Activated T-helper 17 cell treated with anti-CD3 and anti-CD28 coated beads, Interleukin-2, amount 50 U/mL, for 72 hours (primary cell): ENCODE measurements around the gene ITIH6. TPM values are rescaled to one million over a fixed set of nuclear protein-coding genes. Genes with fewer than 3 reads are reported as not detected.
"Not testable (repeated sequence)": the region's sequence is repeated elsewhere in the genome, so short reads cannot be mapped to it uniquely, and the experiment has no call there.

Experiments
- ATAC-seq: fragments of 150-1000 bp; cut with Tn5 transposase; replicated peaks from 2 replicates; pipeline ENCODE4 v1.10.0; 2021; ENCODE audit warnings: mild to moderate bottlenecking, moderate library complexity
- H3K27ac Mint-ChIP-seq: one replicate; pipeline ENCODE4 v1.8.0; 2022; ENCODE audit warnings: mixed read lengths
- H3K27me3 Mint-ChIP-seq: one replicate; pipeline ENCODE4 v1.8.0; 2022; ENCODE audit warnings: mixed read lengths
- H3K36me3 Mint-ChIP-seq: one replicate; pipeline ENCODE4 v1.8.0; 2022; ENCODE audit warnings: low read depth, mild to moderate bottlenecking, mixed read lengths
- H3K4me1 Mint-ChIP-seq: one replicate; pipeline ENCODE4 v1.8.0; 2022; ENCODE audit warnings: mixed read lengths
- H3K4me3 Mint-ChIP-seq: one replicate; pipeline ENCODE4 v1.8.0; 2022; ENCODE audit warnings: mild to moderate bottlenecking, mixed read lengths
- H3K9me3 Mint-ChIP-seq: one replicate; pipeline ENCODE4 v1.8.0; 2022; ENCODE audit warnings: mixed read lengths
- total RNA-seq, 2 donors: library from RNA; stranded (reverse); gene quantifications; one replicate each; pipeline ENCODE4 v1.2.3, GENCODE V29; 2022

ITIH6 gene
- total RNA-seq, 2 donors from 2014 or later, result not detected

- ATAC-seq, result no peak
- Mint-ChIP-seq H3K9me3 (no peaks in the 10 kb centered on the region), H3K4me3 (no peak overlapping the region), H3K27ac (no peak overlapping the region), H3K36me3 (peaks cover 28% of the 10 kb centered on the region), H3K4me1 (no peaks in the 10 kb centered on the region), H3K27me3 (no peaks in the 10 kb centered on the region)
These were observed 20.2 kb upstream of the ITIH6 start for GRCh38 chrX:54818221-54818620.

DNA sequence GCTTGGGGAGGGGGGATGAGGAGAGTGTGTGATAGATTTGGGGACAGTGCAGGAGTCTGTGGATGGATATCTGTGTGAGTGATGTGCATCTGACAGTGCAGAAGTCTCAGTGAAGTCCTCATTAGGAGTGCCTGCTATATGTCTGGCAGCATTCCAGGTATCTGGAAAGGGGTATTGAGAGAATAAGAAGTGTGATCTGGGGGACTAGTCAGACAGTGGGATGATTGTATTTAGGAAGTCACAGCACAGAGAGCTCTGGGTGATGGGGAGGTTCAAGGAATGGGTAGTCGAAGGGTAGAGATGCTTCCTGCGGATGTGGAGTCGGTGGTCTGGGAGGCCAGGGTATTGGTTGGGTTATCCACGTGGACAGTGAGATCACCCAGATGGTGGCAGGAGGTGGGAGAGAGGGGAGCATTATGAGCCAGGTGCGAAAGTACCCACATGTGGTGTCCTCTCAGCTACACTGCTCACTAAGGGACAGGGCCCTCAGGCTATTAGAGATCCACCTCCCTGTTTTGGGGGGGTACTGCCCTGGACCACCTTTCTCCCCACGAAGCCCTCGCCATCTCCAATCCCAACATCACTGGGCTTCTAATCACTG, 19.3 kb upstream of the ITIH6 start:
- Mint-ChIP-seq H3K4me3 (no peak overlapping the region), H3K36me3 (peaks cover 37% of the 10 kb centered on the region), H3K27me3 (no peaks in the 10 kb centered on the region), H3K4me1 (no peaks in the 10 kb centered on the region), H3K27ac (no peak overlapping the region), H3K9me3 (no peaks in the 10 kb centered on the region)
- ATAC-seq, result no peak

DNA sequence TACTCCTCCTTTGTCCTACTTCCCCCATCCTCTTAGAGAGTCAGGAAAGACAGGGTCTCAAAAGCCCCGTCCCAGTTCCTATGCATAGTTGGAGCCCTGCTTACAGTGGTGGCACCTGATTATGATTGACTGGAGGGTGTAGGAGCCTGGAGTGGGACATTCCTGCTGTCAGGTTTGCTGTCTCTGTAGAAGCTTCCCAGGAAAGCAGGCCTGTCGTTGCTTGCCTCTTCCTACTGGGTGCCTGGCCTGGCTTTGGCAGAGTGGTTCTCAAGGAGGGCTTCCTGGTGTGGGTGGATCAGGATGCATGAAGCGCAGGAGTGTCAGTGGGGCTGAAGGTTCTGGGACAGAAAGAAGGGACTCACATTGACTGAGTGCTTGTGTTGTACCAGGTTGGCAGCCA, 14.3 kb upstream of the ITIH6 start:
- H3K9me3 Mint-ChIP-seq, result no peaks in the 10 kb centered on the region
- H3K27ac Mint-ChIP-seq, result no peak overlapping the region
- no peaks in the 10 kb centered on the region for H3K27me3 Mint-ChIP-seq
- peaks cover 9% of the 10 kb centered on the region for H3K4me1 Mint-ChIP-seq
- H3K4me3 Mint-ChIP-seq, result no peak overlapping the region
- H3K36me3 Mint-ChIP-seq, result peaks cover 67% of the 10 kb centered on the region
- ATAC-seq, result no peak

- H3K4me1 Mint-ChIP-seq, result peaks cover 9% of the 10 kb centered on the region
- H3K4me3 Mint-ChIP-seq, result peak overlapping the region; percentile 12
- H3K27ac Mint-ChIP-seq, result no peak overlapping the region
These were observed 13.3 kb upstream of the ITIH6 start for GRCh38 chrX:54811301-54811885.

DNA sequence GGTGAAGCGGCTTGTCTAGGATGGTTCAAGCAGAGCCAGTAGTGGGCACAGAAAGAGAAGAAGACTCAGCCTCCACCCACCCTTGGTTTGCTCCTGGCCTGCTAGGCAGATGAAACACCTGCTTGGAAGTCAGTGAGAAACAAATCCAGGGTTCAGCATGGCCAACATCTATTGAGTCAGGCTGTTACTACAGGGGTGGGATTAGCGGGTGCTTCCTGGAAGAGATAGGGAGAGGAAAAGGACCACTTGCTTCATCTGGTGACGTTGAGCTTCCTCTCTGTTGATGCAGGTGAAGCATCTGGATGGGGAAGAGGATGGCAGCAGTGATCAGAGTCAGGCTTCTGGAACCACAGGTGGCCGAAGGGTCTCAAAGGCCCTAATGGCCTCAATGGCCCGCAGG, 12.5 kb upstream of the ITIH6 start:
- Mint-ChIP-seq H3K27me3 (no peaks in the 10 kb centered on the region), H3K27ac (no peak overlapping the region), H3K4me1 (peaks cover 13% of the 10 kb centered on the region), H3K36me3 (peaks cover 57% of the 10 kb centered on the region), H3K4me3 (peak overlapping the region; percentile 93), H3K9me3 (no peaks in the 10 kb centered on the region)
- no peak for ATAC-seq

More at GRCh38 chrX:54811301-54811885, 13.3 kb upstream of the ITIH6 start:
- H3K27me3 Mint-ChIP-seq, result no peaks in the 10 kb centered on the region
- H3K9me3 Mint-ChIP-seq, result no peaks in the 10 kb centered on the region
- no peak for ATAC-seq
- peaks cover 65% of the 10 kb centered on the region for H3K36me3 Mint-ChIP-seq

- peaks cover 45% of the 10 kb centered on the region for H3K36me3 Mint-ChIP-seq
- H3K4me3 Mint-ChIP-seq, result peak overlapping the region; percentile 93
These were observed 10.8 kb upstream of the ITIH6 start for GRCh38 chrX:54808605-54809483.

GRCh38 chrX:54808109-54808604, 10.1 kb upstream of the ITIH6 start:
- Mint-ChIP-seq H3K4me1 (peaks cover 16% of the 10 kb centered on the region), H3K4me3 (peak overlapping the region; percentile 93), H3K27ac (peak overlapping the region; percentile 97), H3K9me3 (no peaks in the 10 kb centered on the region), H3K36me3 (peaks cover 38% of the 10 kb centered on the region), H3K27me3 (no peaks in the 10 kb centered on the region)
- peak; percentile 33 for ATAC-seq

More at GRCh38 chrX:54808605-54809483, 10.8 kb upstream of the ITIH6 start:
- peaks cover 16% of the 10 kb centered on the region for H3K4me1 Mint-ChIP-seq
- no peaks in the 10 kb centered on the region for H3K27me3 Mint-ChIP-seq
- peak overlapping the region; percentile 97 for H3K27ac Mint-ChIP-seq
- H3K9me3 Mint-ChIP-seq, result no peaks in the 10 kb centered on the region
- ATAC-seq, result peak; percentile 95

- H3K4me1 Mint-ChIP-seq, result peaks cover 16% of the 10 kb centered on the region
- ATAC-seq, result no peak
- H3K27ac Mint-ChIP-seq, result peak within 1 kb of the TSS; percentile 97
- no peaks in the 10 kb centered on the region for H3K9me3 Mint-ChIP-seq
- peak within 1 kb of the TSS; percentile 93 for H3K4me3 Mint-ChIP-seq
- peaks cover 33% of the 10 kb centered on the region for H3K36me3 Mint-ChIP-seq
- H3K27me3 Mint-ChIP-seq, result no peaks in the 10 kb centered on the region
These were observed 9.6 kb upstream of the ITIH6 start, which contains the start of gene MAGED2 for GRCh38 chrX:54807524-54808108. Gene MAGED2 (plus strand): TSS chrX:54807745. CDS start chrX:54809332, 1,587 bp downstream.

DNA sequence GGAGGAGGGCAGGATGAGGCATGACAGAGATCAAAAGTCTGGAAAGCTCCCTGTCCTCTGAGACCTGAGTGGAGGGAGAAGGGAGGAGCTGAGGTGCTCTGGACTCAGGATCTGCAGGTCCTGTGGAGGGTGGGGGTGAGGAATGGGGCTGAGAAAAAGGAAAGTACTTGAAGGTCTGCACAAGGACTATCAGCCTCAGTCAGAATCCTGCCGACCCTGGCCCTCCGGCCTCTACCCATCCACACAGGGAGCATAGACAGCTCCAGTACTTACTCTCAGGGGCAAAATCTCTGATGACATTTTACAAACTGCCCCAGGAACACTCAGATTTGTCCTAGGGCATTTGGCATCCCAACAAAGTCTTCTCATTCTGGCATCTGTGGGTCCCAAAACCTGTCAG, 991 bp upstream of the ITIH6 start:
- Mint-ChIP-seq H3K36me3 (no peaks in the 10 kb centered on the region), H3K27ac (no peak overlapping the region), H3K27me3 (no peaks in the 10 kb centered on the region), H3K9me3 (no peaks in the 10 kb centered on the region), H3K4me1 (no peaks in the 10 kb centered on the region), H3K4me3 (no peak overlapping the region)
- ATAC-seq, result no peak

- Mint-ChIP-seq H3K27ac (no peak overlapping the region), H3K36me3 (no peaks in the 10 kb centered on the region), H3K4me3 (no peak overlapping the region), H3K9me3 (no peaks in the 10 kb centered on the region), H3K4me1 (no peaks in the 10 kb centered on the region), H3K27me3 (no peaks in the 10 kb centered on the region)
- ATAC-seq, result no peak
These were observed 3.3 kb downstream of the ITIH6 start for GRCh38 chrX:54794795-54795194.

- Mint-ChIP-seq H3K27me3 (no peaks in the 10 kb centered on the region), H3K4me1 (no peaks in the 10 kb centered on the region), H3K27ac (no peak overlapping the region), H3K9me3 (no peaks in the 10 kb centered on the region), H3K4me3 (no peak overlapping the region), H3K36me3 (no peaks in the 10 kb centered on the region)
- no peak for ATAC-seq
These were observed 4.0 kb downstream of the ITIH6 start for GRCh38 chrX:54794028-54794427.

GRCh38 chrX:54789405-54789804, 8.7 kb downstream of the ITIH6 start:
- ATAC-seq, H3K36me3 Mint-ChIP-seq, H3K4me3 Mint-ChIP-seq, H3K27me3 Mint-ChIP-seq, H3K9me3 Mint-ChIP-seq, H3K4me1 Mint-ChIP-seq, H3K27ac Mint-ChIP-seq: not testable (repeated sequence)

- H3K9me3 Mint-ChIP-seq, result no peaks in the 10 kb centered on the region
- H3K27ac Mint-ChIP-seq, result no peak overlapping the region
- H3K4me1 Mint-ChIP-seq, result no peaks in the 10 kb centered on the region
- no peaks in the 10 kb centered on the region for H3K36me3 Mint-ChIP-seq
- ATAC-seq, result no peak
- no peaks in the 10 kb centered on the region for H3K27me3 Mint-ChIP-seq
- no peak overlapping the region for H3K4me3 Mint-ChIP-seq
These were observed 9.6 kb downstream of the ITIH6 start for GRCh38 chrX:54788446-54788845.

DNA sequence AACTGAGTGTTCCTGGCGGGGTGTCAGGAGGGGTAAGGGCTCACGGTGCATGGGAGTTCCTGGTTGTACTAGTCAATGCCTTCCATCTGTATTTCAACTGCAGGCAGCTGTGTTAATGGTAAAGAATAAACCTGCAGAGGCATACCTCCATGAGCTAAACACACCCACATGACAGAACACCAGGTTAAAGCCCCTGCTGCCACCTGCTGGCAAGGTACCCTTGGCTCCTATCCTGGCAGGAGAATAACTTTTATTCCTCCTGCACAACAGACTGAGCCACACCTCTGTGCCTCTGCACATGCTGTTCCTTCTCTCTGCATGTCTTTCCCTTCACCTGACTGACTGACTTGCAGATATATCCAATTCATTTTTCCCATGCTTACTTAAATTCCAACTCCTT, 11.1 kb downstream of the ITIH6 start:
- no peaks in the 10 kb centered on the region for H3K9me3 Mint-ChIP-seq

More for the DNA sequence above, 11.1 kb downstream of the ITIH6 start:
- Mint-ChIP-seq H3K27ac (no peak overlapping the region), H3K4me1 (no peaks in the 10 kb centered on the region), H3K27me3 (no peaks in the 10 kb centered on the region), H3K4me3 (no peak overlapping the region), H3K36me3 (no peaks in the 10 kb centered on the region)
- ATAC-seq, result peak; percentile 46
